GM03348 (cell line): ENCODE results near the gene LYSET.
A peak's percentile ranks its signal among the peaks of the same experiment; 100 is the strongest.
"Not testable (repeated sequence)": the region's sequence is repeated elsewhere in the genome, so short reads cannot be mapped to it uniquely, and the experiment has no call there.

Experiments used
- DNase-seq: peaks from one replicate; pipeline ENCODE4 v3.0.0; 2012; ENCODE audit warnings: low spot score

Gene LYSET

DNA sequence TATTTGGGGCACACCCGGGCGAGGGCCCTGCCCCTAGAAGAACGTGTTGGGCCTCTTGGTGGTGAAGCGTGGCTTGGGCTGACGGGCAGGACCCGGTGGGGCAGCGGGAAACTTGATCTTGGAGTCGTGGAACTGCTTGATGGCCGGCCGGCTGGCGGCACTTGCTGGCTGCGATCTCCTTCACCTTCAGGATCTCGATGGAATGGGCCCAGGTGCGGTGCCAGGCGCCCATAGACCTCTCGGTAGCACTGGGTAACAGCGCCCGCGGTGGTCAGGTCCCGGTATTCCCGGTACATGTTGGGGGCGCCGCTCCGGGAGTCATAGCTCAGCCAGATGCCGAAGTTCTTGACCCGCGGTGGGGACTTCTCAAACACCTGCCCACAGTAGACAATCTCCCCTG is 38.4 kb downstream of the LYSET start:
- DNase-seq: no peak

DNA sequence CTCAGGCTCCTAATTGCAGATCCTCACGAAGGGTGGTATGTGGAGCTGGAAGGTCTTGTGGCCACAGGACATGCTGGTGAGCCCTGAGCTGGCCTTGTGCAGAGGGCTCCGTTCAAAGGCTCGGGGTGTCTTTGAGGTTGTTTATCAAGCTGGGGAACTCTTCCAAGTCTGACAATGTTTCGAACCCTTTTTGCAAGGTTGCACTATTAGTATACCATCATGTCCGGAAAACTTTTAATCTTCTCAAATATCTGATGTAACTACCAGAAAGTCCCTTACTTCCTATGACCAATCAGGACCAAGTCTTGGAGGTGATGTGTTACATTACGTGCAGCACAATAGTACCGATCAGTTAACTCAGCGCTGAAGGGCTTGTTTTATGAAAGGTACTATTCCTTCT is 43.4 kb downstream of the LYSET start:
- DNase-seq: no peak

DNA sequence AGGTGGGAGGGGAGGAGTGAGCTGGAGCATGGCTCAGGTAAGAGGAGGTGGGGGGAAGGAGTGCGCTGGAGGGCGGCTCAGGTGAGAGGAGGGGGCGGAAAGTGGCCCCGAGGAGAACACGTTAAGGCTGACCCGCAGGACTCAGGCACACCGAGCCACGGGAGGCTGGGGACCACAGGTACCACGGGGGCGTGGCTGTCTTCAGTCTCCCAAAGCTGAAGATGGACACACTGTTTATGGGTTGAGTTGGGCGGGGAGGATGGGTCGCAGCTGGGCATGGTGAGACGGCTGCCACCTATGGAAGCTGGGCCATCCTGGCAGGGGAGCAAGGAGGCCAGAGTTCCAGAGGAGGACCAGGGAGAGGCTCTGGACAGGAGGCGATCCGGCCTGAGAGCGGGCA is 45.4 kb downstream of the LYSET start:
- no peak for DNase-seq

DNA sequence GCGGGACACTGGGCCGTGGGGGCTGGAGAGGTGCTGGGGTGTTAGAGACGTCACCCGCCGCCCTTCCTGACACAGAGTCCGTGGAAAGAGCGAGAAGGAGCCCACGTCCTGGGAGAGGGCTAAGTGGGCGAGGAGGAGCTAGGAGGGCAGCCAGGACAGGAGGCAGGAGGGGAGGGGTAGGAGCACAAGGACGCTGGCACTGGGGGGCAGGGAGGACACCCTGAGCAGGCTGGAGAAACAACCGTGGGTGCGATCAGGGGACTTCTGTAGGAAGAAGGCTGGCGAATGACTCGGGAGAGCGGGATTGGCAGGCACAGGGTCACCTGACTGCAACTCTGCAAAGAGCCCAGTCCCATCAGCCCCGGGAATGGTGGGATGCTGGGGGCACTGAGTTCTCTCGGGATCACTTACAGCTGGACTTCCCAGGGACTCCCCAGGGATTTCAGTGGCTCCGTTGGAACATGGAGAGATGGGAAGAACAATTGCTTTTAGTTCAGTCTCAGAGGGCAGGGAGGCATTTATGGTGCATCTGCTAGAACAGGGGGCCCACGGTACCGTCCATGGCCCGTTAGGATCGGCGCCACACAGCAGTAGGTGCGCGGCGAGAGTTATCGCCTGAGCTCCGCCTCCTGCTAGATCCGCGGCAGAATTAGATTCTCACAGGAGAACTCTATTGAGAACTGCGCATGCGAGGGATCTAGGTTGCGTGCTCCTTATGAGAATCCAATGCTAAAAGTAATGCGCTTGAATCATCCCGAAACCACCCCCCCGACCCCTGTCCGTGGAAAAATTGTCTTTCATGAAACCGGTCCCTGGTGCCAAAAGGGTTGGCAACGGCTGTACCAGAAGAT is 46.2 kb downstream of the LYSET start:
- DNase-seq: peak; percentile 78

DNA sequence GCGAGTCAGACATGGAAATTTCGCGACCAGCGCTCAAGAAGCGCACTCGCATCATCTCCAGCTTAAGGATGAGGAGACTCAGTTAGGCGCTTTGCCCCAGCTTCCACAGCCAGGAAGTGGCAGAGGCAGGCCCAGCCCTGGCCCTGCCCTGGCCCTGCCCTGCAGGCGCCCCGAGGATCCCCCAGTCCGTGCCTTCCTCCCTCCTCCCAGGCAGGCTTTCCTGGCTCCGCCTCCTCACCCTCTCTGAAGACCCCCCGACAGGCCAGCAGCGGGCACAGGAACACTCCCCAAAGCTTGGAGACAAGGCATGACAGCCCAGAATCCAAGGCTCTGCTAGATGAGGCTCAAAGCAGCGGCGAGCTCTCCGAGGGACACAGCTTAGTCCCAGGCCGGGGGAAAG is 47.0 kb downstream of the LYSET start:
- no peak for DNase-seq

DNA sequence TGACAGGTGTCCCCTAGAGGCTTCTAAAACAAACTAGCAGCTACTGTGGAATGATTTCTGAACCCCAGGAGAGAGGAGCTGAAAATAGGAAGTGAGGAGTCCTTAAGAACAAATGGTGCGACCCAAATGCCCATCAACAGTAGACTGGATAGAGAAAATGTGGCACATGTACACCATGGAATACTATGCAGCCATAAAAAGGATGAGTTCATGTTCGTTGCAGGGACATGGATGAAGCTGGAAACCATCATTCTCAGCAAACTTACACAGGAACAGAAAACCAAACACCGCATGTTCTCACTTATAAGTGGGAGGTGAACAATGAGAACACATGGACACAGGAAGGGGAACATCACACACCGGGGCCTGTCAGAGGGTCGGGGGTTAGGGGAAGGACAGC is 48.0 kb downstream of the LYSET start:
- not testable (repeated sequence) for DNase-seq

DNA sequence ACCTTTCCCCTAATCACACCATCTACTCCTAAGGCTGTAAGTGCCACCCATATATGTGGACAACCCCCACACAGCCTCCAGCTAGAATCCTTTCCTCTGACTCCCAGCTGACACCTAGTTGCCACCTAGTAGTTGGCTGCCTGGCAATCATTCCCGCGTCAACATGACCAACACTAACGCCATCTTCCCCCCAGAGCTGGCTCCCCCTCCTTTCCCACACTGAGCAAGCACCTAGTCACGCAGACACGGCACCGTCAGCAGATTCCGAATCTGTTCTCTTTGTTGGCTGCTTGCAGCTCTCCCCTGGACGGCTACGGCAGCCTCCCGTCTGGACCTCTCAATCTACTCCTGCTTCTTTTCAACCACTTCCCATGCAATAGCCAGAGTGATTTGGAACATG is 49.7 kb downstream of the LYSET start:
- DNase-seq: peak; percentile 76
